ENCODE measurements around the gene ITGA7. TPM values are rescaled to one million over a fixed set of nuclear protein-coding genes. Genes with fewer than 3 reads are reported as not detected.

Gene ITGA7
- total and polyA plus RNA-seq, 2 of the 8 experiments (the other 6 are each of a cell fraction or from before 2014, with no cell fraction given) = 57.6 to 86.1 TPM

GRCh38 chr12:55736076-55736475 lies 28.4 kb upstream of the ITGA7 start:
- 95% methylated on average over 2 of the region's 3 CpGs; no CpG with 5 or more reads in 1 of the 2 experiments for WGBS, 2 experiments (ENCODE audit: extremely low coverage in 1 of 2, insufficient coverage in 1 of 2, insufficient read length in 1 of 2, insufficient replicate concordance in 2 of 2, low coverage in 1 of 2, low lambda C conversion rate in 2 of 2, missing lambda C conversion rate in 1 of 2)
- Histone ChIP-seq H3K36me3 (ENCODE audit: control insufficient read depth in 2 of 4, insufficient read depth in 4 of 4, low read length in 3 of 4) (no peaks in the 10 kb centered on the region), H4K91ac (replicated peaks; ENCODE audit: insufficient read length, low read length) (no peak overlapping the region), H2BK5ac (ENCODE audit: low read depth, low read length) (no peak overlapping the region), H3K18ac (ENCODE audit: extremely low read depth, low read length) (no peak overlapping the region; the same call in 1 of the 2 replicates), H2BK12ac (ENCODE audit: low read depth, low read length) (peak overlapping the region; percentile 39; the same call in 1 of the 2 replicates), H2AK5ac (ENCODE audit: low read depth, low read length) (no peak overlapping the region), H3K56ac (replicated peaks; ENCODE audit: insufficient read length, low read depth, low read length) (no peak overlapping the region), H3K4me2 (ENCODE audit: insufficient read depth in 1 of 2, low read depth in 2 of 2, low read length in 2 of 2) (no peak overlapping the region), H3K4me3 (ENCODE audit: extremely low read depth in 1 of 4, insufficient read depth in 2 of 4, low read depth in 3 of 4, low read length in 4 of 4) (no peak overlapping the region), H4K8ac (ENCODE audit: extremely low read depth, insufficient read depth, low read length) (no peak overlapping the region), H3K27ac (ENCODE audit: low read depth, low read length) (no peak overlapping the region), H3K27me3 (replicated peaks in 1 of 4; ENCODE audit: control insufficient read depth in 3 of 4, extremely low read depth in 1 of 4, insufficient read depth in 3 of 4, low read length in 3 of 4) (no peaks in the 10 kb centered on the region), H3K79me2 (ENCODE audit: control insufficient read depth in 1 of 2, insufficient read depth in 2 of 2, low read length in 2 of 2) (no peaks in the 10 kb centered on the region), H2BK20ac (ENCODE audit: low read length) (0 out of 2 replicates have a peak overlapping the region, but pooled peaks have one; percentile 21), H3K4me1 (replicated peaks in 1 of 4; ENCODE audit: control insufficient read depth in 3 of 4, insufficient read depth in 4 of 4, low read length in 3 of 4) (peaks cover 0 to 16% (median 8%) of the 10 kb centered on the region in 4 experiments; a peak in 5 of 7 replicates), H2BK120ac (replicated peaks; ENCODE audit: low read depth, low read length) (no peak overlapping the region), H2AFZ (ENCODE audit: low read length) (no peak overlapping the region), H3K4ac (replicated peaks; ENCODE audit: insufficient read length, low read depth, low read length) (peak overlapping the region; percentile 87), H3K23ac (ENCODE audit: insufficient read length) (no peak overlapping the region), H3K79me1 (ENCODE audit: low read depth, low read length) (no peaks in the 10 kb centered on the region), H3K9ac (replicated peaks in 1 of 4; ENCODE audit: extremely low read depth in 1 of 4, low read depth in 3 of 4, low read length in 3 of 4) (no peak overlapping the region), H4K20me1 (replicated peaks in 1 of 2; ENCODE audit: control insufficient read depth in 1 of 2, insufficient read depth in 2 of 2, low read length in 2 of 2) (no peaks in the 10 kb centered on the region), H3K9me3 (ENCODE audit: insufficient read depth in 2 of 2, low read depth in 1 of 2, low read length in 1 of 2) (no peaks in the 10 kb centered on the region), H4K5ac (ENCODE audit: insufficient read length, low read depth, low read length) (no peak overlapping the region), H3K14ac (ENCODE audit: insufficient read length) (no peak overlapping the region), H2BK15ac (ENCODE audit: low read length) (0 out of 2 replicates have a peak overlapping the region, but pooled peaks have one; percentile 29), H3K23me2 (ENCODE audit: low read depth, low read length) (peaks cover 3% of the 10 kb centered on the region)
- POLR2A ChIA-PET (ENCODE audit: partially characterized antibody) = interaction anchor here (34.1 kb wide), 1 partner anchor 30 kb away, joined by 809 read pairs; no protein-coding TSS in a partner anchor
- TF ChIP-seq TAF7 (optimal IDR thresholded peaks at IDR 0.05; ENCODE audit: borderline replicate concordance, low read depth, low read length) (no peak), KDM5A (IDR thresholded peaks at IDR 0.05; ENCODE audit: low read length) (no peak), SP1 (IDR thresholded peaks at IDR 0.05; ENCODE audit: low read depth, low read length) (no peak), CREB1 (IDR thresholded peaks at IDR 0.05) (no peak)
- DNase-seq (ENCODE audit: low read depth in 1 of 2, low spot score in 2 of 2) (no peak), FAIRE-seq (no peak)
- CTCF ChIA-PET (ENCODE audit: partially characterized antibody) = interaction anchor here (0.9 to 11.1 kb wide), 20 partner anchors 8 to 190 kb away, joined by 3 to 229 read pairs (median 17); partner anchors contain the start of genes BLOC1S1, ITGA7, ORMDL2 and PYM1
